Measurements from ENCODE around the gene CLEC9A.

The CLEC9A gene

GRCh38 chr12:10067942-10068341 lies 37.5 kb downstream of the CLEC9A start:
- DNase-seq (ENCODE audit: low spot score), result no peak

GRCh38 chr12:10068644-10069043 lies 38.2 kb downstream of the CLEC9A start:
- DNase-seq (ENCODE audit: low spot score), result no peak

GRCh38 chr12:10069099-10069498 lies 38.6 kb downstream of the CLEC9A start:
- DNase-seq (ENCODE audit: low spot score), result no peak

GRCh38 chr12:10069976-10070375 lies 39.5 kb downstream of the CLEC9A start:
- no peak for DNase-seq (ENCODE audit: low spot score)

GRCh38 chr12:10070380-10070779 lies 39.9 kb downstream of the CLEC9A start:
- DNase-seq (ENCODE audit: low spot score), result no peak

GRCh38 chr12:10072131-10072530 lies 41.6 kb downstream of the CLEC9A start:
- DNase-seq (ENCODE audit: low spot score), result no peak

GRCh38 chr12:10073261-10073660 lies 42.8 kb downstream of the CLEC9A start:
- no peak for DNase-seq (ENCODE audit: low spot score)

GRCh38 chr12:10075451-10075850 lies 45.0 kb downstream of the CLEC9A start:
- DNase-seq (ENCODE audit: low spot score), result no peak

GRCh38 chr12:10082117-10082874 lies 51.8 kb downstream of the CLEC9A start:
- no peak for DNase-seq (ENCODE audit: low spot score)

GRCh38 chr12:10084733-10085132 lies 54.3 kb downstream of the CLEC9A start:
- no peak for DNase-seq (ENCODE audit: low spot score)

- DNase-seq (ENCODE audit: low spot score), result no peak
Observed at GRCh38 chr12:10086387-10086786, 55.9 kb downstream of the CLEC9A start.

- no peak for DNase-seq (ENCODE audit: low spot score)
Observed at GRCh38 chr12:10088031-10088430, 57.5 kb downstream of the CLEC9A start.

GRCh38 chr12:10088955-10089900 lies 58.7 kb downstream of the CLEC9A start:
- DNase-seq (ENCODE audit: low spot score), result no peak

- DNase-seq (ENCODE audit: low spot score), result no peak
Observed at GRCh38 chr12:10094646-10095395, 64.3 kb downstream of the CLEC9A start.

GRCh38 chr12:10095971-10096370 lies 65.5 kb downstream of the CLEC9A start:
- no peak for DNase-seq (ENCODE audit: low spot score)

- DNase-seq (ENCODE audit: low spot score), result no peak
Observed at GRCh38 chr12:10097521-10097920, 67.0 kb downstream of the CLEC9A start.

GRCh38 chr12:10098791-10099190 lies 68.3 kb downstream of the CLEC9A start, which contains the start of gene CLEC1A:
TSS of gene CLEC1A (minus strand) at chr12:10098985. CDS start at chr12:10098922, 63 bp downstream.
- DNase-seq (ENCODE audit: low spot score), result no peak

- no peak for DNase-seq (ENCODE audit: low spot score)
Observed at GRCh38 chr12:10101042-10101579, 70.6 kb downstream of the CLEC9A start.

- no peak for DNase-seq (ENCODE audit: low spot score)
Observed at GRCh38 chr12:10101648-10102220, 71.3 kb downstream of the CLEC9A start.

- DNase-seq (ENCODE audit: low spot score), result no peak
Observed at GRCh38 chr12:10102322-10102721, 71.8 kb downstream of the CLEC9A start.

GRCh38 chr12:10110256-10110844 lies 79.9 kb downstream of the CLEC9A start:
- no peak for DNase-seq (ENCODE audit: low spot score)

Measured in cerebellar cortex (tissue), 1 donor.